ENCODE measurements around the gene SF3A1. TPM values are rescaled to one million over a fixed set of nuclear protein-coding genes. Genes with fewer than 3 reads are reported as not detected.
A peak's percentile ranks its signal among the peaks of the same experiment; 100 is the strongest.

SF3A1 gene, protein sequence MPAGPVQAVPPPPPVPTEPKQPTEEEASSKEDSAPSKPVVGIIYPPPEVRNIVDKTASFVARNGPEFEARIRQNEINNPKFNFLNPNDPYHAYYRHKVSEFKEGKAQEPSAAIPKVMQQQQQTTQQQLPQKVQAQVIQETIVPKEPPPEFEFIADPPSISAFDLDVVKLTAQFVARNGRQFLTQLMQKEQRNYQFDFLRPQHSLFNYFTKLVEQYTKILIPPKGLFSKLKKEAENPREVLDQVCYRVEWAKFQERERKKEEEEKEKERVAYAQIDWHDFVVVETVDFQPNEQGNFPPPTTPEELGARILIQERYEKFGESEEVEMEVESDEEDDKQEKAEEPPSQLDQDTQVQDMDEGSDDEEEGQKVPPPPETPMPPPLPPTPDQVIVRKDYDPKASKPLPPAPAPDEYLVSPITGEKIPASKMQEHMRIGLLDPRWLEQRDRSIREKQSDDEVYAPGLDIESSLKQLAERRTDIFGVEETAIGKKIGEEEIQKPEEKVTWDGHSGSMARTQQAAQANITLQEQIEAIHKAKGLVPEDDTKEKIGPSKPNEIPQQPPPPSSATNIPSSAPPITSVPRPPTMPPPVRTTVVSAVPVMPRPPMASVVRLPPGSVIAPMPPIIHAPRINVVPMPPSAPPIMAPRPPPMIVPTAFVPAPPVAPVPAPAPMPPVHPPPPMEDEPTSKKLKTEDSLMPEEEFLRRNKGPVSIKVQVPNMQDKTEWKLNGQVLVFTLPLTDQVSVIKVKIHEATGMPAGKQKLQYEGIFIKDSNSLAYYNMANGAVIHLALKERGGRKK
- 131 TPM for polyA plus RNA-seq (2013, experiment 1 of 2)
- polyA plus RNA-seq (2013, experiment 2 of 2) = 132 TPM

DNA sequence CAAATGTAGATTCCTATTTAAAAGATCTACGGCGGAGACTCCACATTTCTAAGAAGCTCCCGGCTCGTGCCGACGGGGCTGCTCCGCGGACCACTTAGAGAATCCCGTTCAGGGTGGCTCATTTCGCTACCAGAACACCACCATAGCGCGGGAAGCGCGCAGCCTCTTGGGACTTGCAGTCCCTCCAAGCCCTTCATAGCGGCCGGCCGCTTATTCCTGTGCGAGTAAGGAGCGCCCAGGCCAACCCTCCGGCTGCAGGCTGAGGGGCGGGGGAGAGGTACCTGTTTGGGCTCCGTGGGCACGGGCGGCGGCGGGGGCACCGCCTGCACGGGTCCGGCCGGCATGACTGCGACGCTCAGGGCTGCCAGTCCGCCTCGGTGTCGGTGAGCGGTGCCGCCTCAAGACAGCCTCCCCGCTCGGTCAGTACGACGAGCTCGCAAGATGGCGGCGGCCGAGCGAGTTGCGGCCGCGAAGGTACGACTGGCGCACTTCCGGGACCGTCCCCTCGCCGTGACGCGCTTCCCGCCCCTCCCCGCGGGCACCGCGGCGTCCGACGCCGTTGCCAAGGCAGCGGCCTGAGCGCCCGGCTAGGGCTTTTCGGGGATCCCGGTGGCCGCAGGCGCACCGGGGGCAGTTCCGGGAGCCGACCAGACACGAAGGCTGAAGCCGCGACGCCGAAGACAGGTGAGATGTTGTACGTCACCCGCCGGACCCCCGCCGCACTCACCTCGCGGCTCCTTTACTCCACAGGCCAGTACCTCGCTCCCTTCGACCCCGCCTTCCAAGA, at the start of gene SF3A1, which contains the start of gene CCDC157:
TSS of gene SF3A1 (minus strand) at position 446 of the 787 bp plus-strand sequence. CDS start at position 344, 102 bp downstream.
TSS of gene CCDC157 (plus strand) at position 559 of the 787 bp plus-strand sequence. CDS start 8,994 bp downstream, outside the sequence.
- H4K8ac ChIP-seq (ENCODE audit: low read depth, low read length) = peak within 1 kb of the TSS; percentile 92
- H3K9ac ChIP-seq (ENCODE audit: low read depth, low read length, poor library complexity) = peak within 1 kb of the TSS; percentile 100
- H2BK12ac ChIP-seq (ENCODE audit: low read length) = no peak within 1 kb of the TSS
- H2AK5ac ChIP-seq (ENCODE audit: low read depth, low read length) = no peak within 1 kb of the TSS
- peaks cover 18 to 31% of the 10 kb centered on the region in 2 donors for H3K36me3 ChIP-seq (replicated peaks in 1 of 2; ENCODE audit: control insufficient read depth in 2 of 2, insufficient read depth in 2 of 2, low read length in 2 of 2)
- no peak within 1 kb of the TSS for H4K91ac ChIP-seq (ENCODE audit: low read depth, low read length, poor library complexity)
- peak within 1 kb of the TSS; percentile 100 for H3K18ac ChIP-seq (ENCODE audit: low read length)
- H3K4ac ChIP-seq (ENCODE audit: low read length) = no peak within 1 kb of the TSS
- H3K27me3 ChIP-seq (ENCODE audit: control insufficient read depth in 3 of 3, insufficient read depth in 3 of 3, low read depth in 1 of 3, low read length in 3 of 3) = no peaks in the 10 kb centered on the region
- no CpG with 5 or more reads among the region's 91 CpGs for WGBS, 2 donors (ENCODE audit: extremely low coverage in 2 of 2, insufficient read length in 2 of 2, insufficient replicate concordance in 1 of 2)
- H2BK5ac ChIP-seq (ENCODE audit: low read length) = no peak within 1 kb of the TSS
- no peaks in the 10 kb centered on the region for H3K9me3 ChIP-seq (replicated peaks in 1 of 2; ENCODE audit: control insufficient read depth in 2 of 2, insufficient read depth in 1 of 2, low read depth in 1 of 2, low read length in 2 of 2)
- H2BK15ac ChIP-seq (ENCODE audit: low read length) = no peak within 1 kb of the TSS
- H2AFZ ChIP-seq (ENCODE audit: low read length) = peak within 1 kb of the TSS; percentile 100
- peaks cover 11% of the 10 kb centered on the region for H3K79me1 ChIP-seq (ENCODE audit: low read depth, low read length)
- H3K27ac ChIP-seq (replicated peaks; ENCODE audit: low read length) = peak within 1 kb of the TSS; percentile 88
- H3K4me3 ChIP-seq (ENCODE audit: low read length in 2 of 2) = peak within 1 kb of the TSS; percentile 75 to 99
- no peak within 1 kb of the TSS for H3K14ac ChIP-seq (ENCODE audit: low read length)
- peak within 1 kb of the TSS; percentile 96 for H3K23ac ChIP-seq (ENCODE audit: low read depth, low read length, poor library complexity)
- DNase-seq (ENCODE audit: low spot score) = peak; percentile 90
- H2BK120ac ChIP-seq (ENCODE audit: low read depth, low read length) = no peak within 1 kb of the TSS
- peak within 1 kb of the TSS; percentile 87 for H3K4me2 ChIP-seq (ENCODE audit: insufficient read depth, low read length, poor library complexity, severe bottlenecking)
- peaks cover 6 to 11% of the 10 kb centered on the region in 2 donors for H3K4me1 ChIP-seq (ENCODE audit: control insufficient read depth in 2 of 2, insufficient read depth in 1 of 2, low read depth in 1 of 2, low read length in 2 of 2)

DNA sequence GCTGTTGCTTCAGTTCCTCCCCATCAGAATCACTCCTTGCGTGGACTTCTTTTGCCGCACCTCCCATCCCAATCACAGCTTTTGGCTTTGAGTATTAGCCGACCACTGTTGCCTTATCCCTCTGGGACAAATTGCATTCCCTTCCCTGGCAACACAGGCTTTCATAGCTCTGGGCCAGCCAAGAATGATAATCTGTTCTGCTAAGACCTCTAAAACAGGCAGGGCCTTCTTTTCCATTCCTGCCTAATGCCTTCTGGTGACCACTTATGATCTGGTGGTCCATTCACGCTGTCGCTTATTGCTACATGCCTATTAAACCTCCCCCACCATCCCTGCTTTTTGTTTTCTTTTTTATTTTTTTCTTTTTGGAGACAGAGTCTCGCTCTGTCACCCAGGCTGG, 49.7 kb upstream of the SF3A1 start:
- H3K79me1 ChIP-seq (ENCODE audit: low read depth, low read length) = no peaks in the 10 kb centered on the region
- H2BK120ac ChIP-seq (ENCODE audit: low read depth, low read length) = no peak overlapping the region
- H2BK15ac ChIP-seq (ENCODE audit: low read length) = no peak overlapping the region
- no peak overlapping the region for H3K4me2 ChIP-seq (ENCODE audit: insufficient read depth, low read length, poor library complexity, severe bottlenecking)
- no peak overlapping the region for H3K4ac ChIP-seq (ENCODE audit: low read length)
- H3K27ac ChIP-seq (replicated peaks; ENCODE audit: low read length) = no peak overlapping the region
- H2AFZ ChIP-seq (ENCODE audit: low read length) = no peak overlapping the region
- no peak overlapping the region for H2BK12ac ChIP-seq (ENCODE audit: low read length)
- peaks cover 5% of the 10 kb centered on the region in 2 donors for H3K4me1 ChIP-seq (ENCODE audit: control insufficient read depth in 2 of 2, insufficient read depth in 1 of 2, low read depth in 1 of 2, low read length in 2 of 2)
- no peak overlapping the region for H4K8ac ChIP-seq (ENCODE audit: low read depth, low read length)
- no peak for DNase-seq (ENCODE audit: low spot score)
- H3K23ac ChIP-seq (ENCODE audit: low read depth, low read length, poor library complexity) = no peak overlapping the region
- H3K4me3 ChIP-seq (ENCODE audit: low read length in 2 of 2) = no peak overlapping the region
- no peaks in the 10 kb centered on the region for H3K9me3 ChIP-seq (replicated peaks in 1 of 2; ENCODE audit: control insufficient read depth in 2 of 2, insufficient read depth in 1 of 2, low read depth in 1 of 2, low read length in 2 of 2)
- H3K27me3 ChIP-seq (ENCODE audit: control insufficient read depth in 3 of 3, insufficient read depth in 3 of 3, low read depth in 1 of 3, low read length in 3 of 3) = no peaks in the 10 kb centered on the region
- no peak overlapping the region for H2BK5ac ChIP-seq (ENCODE audit: low read length)
- H3K18ac ChIP-seq (ENCODE audit: low read length) = no peak overlapping the region
- H3K14ac ChIP-seq (ENCODE audit: low read length) = no peak overlapping the region
- peaks cover 2 to 15% of the 10 kb centered on the region in 2 donors for H3K36me3 ChIP-seq (replicated peaks in 1 of 2; ENCODE audit: control insufficient read depth in 2 of 2, insufficient read depth in 2 of 2, low read length in 2 of 2)
- no peak overlapping the region for H4K91ac ChIP-seq (ENCODE audit: low read depth, low read length, poor library complexity)
- no peak overlapping the region for H2AK5ac ChIP-seq (ENCODE audit: low read depth, low read length)
- WGBS, 2 donors (ENCODE audit: extremely low coverage in 2 of 2, insufficient read length in 2 of 2, insufficient replicate concordance in 1 of 2) = no CpG with 5 or more reads among the region's 6 CpGs
- H3K9ac ChIP-seq (ENCODE audit: low read depth, low read length, poor library complexity) = no peak overlapping the region

DNA sequence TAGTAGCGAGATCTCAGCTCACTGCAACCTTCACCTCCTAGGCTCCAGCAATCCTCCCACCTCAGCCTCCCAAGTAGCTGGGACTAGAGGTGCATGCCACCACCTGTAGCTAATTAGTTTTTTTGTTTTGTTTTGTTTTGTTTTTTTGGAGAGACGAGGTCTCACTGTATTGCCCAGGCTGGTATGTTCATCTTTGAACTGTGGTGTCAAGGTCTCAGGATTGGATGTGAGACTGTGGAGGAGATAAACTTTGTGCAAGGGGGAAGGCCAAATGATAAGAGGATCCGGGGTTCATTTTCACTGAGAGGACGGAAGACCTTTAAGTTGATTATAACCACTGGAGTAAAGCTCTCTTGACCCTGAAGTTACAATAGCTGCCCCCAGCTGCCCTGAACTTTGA, 49.0 kb upstream of the SF3A1 start:
- no peak overlapping the region for H3K9ac ChIP-seq (ENCODE audit: low read depth, low read length, poor library complexity)
- no peak overlapping the region for H2BK15ac ChIP-seq (ENCODE audit: low read length)
- H3K4me2 ChIP-seq (ENCODE audit: insufficient read depth, low read length, poor library complexity, severe bottlenecking) = no peak overlapping the region
- no peaks in the 10 kb centered on the region for H3K9me3 ChIP-seq (replicated peaks in 1 of 2; ENCODE audit: control insufficient read depth in 2 of 2, insufficient read depth in 1 of 2, low read depth in 1 of 2, low read length in 2 of 2)
- H3K27me3 ChIP-seq (ENCODE audit: control insufficient read depth in 3 of 3, insufficient read depth in 3 of 3, low read depth in 1 of 3, low read length in 3 of 3) = no peaks in the 10 kb centered on the region
- no peak overlapping the region for H2BK5ac ChIP-seq (ENCODE audit: low read length)
- H3K27ac ChIP-seq (replicated peaks; ENCODE audit: low read length) = no peak overlapping the region
- no peak overlapping the region for H3K14ac ChIP-seq (ENCODE audit: low read length)
- no peak overlapping the region for H3K4me3 ChIP-seq (ENCODE audit: low read length in 2 of 2)
- no peak for DNase-seq (ENCODE audit: low spot score)
- H4K8ac ChIP-seq (ENCODE audit: low read depth, low read length) = no peak overlapping the region
- no peak overlapping the region for H2AFZ ChIP-seq (ENCODE audit: low read length)
- H3K36me3 ChIP-seq (replicated peaks in 1 of 2; ENCODE audit: control insufficient read depth in 2 of 2, insufficient read depth in 2 of 2, low read length in 2 of 2) = peaks cover 2 to 15% of the 10 kb centered on the region in 2 donors
- H3K4ac ChIP-seq (ENCODE audit: low read length) = no peak overlapping the region
- no CpG with 5 or more reads among the region's 4 CpGs for WGBS, 2 donors (ENCODE audit: extremely low coverage in 2 of 2, insufficient read length in 2 of 2, insufficient replicate concordance in 1 of 2)
- H2BK120ac ChIP-seq (ENCODE audit: low read depth, low read length) = no peak overlapping the region
- H3K18ac ChIP-seq (ENCODE audit: low read length) = no peak overlapping the region
- H4K91ac ChIP-seq (ENCODE audit: low read depth, low read length, poor library complexity) = no peak overlapping the region
- no peak overlapping the region for H2BK12ac ChIP-seq (ENCODE audit: low read length)
- no peak overlapping the region for H3K23ac ChIP-seq (ENCODE audit: low read depth, low read length, poor library complexity)
- no peak overlapping the region for H2AK5ac ChIP-seq (ENCODE audit: low read depth, low read length)
- no peaks in the 10 kb centered on the region for H3K79me1 ChIP-seq (ENCODE audit: low read depth, low read length)
- peaks cover 5% of the 10 kb centered on the region in 2 donors for H3K4me1 ChIP-seq (ENCODE audit: control insufficient read depth in 2 of 2, insufficient read depth in 1 of 2, low read depth in 1 of 2, low read length in 2 of 2)

Measured in neuronal stem cell (in vitro differentiated cells).